ENCODE data around the gene CALML5.

DNA sequence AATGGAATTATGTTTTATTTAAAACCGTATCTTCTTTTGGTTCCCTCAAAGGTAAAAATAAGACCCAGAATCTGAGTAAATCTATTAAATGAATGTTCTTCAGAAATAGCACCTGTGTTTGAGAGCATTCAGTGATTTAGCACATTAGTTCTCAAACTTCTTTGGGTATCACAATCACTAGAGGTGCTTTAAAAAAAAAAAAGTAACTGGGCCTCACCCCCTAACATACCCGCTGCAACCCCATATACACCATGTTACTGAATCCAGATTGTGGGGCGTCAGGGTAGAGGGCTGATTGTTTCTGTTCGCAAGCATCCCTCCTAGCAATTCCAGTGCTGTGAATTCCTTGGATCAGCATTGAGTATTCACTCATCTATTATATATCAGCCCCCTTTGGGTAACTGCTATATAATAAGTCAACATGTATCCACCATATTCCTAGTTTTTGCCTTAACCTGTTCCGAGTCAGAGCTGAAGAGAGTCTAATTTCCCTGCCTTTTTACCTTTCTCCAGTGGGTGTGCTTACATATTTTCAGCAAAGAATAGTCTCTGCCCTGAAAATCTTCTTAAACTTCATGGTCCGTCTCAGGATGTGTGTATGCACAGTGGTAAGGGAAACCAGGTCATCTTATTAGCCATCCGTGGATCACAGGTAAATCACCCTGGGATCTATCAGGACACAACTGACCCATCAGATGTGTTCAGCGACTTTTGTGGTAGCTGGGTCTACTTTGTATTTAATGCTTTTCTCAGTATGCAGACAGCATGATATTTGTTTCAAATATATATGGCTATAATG lies 40.2 kb downstream of the CALML5 start:
- TF ChIP-seq FOXJ3 (CRISPR knock-in tag; IDR thresholded peaks at IDR 0.05; ENCODE audit: borderline replicate concordance) (no peak), TCF7 (CRISPR knock-in tag; IDR thresholded peaks at IDR 0.05; ENCODE audit: low read depth) (no peak), JUN (CRISPR knock-in tag; IDR thresholded peaks at IDR 0.05) (no peak), SMAD3 (CRISPR knock-in tag; IDR thresholded peaks at IDR 0.05; ENCODE audit: borderline replicate concordance) (no peak), ZBTB21 (CRISPR knock-in tag; IDR thresholded peaks at IDR 0.05; ENCODE audit: borderline replicate concordance) (no peak), ZNF121 (CRISPR knock-in tag; IDR thresholded peaks at IDR 0.05) (no peak)
- TF ChIP-seq, protein P1, sequence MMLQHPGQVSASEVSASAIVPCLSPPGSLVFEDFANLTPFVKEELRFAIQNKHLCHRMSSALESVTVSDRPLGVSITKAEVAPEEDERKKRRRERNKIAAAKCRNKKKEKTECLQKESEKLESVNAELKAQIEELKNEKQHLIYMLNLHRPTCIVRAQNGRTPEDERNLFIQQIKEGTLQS (CRISPR knock-in tag; conservative IDR thresholded peaks at IDR 0.05): no peak
- TF ChIP-seq, protein P2, sequence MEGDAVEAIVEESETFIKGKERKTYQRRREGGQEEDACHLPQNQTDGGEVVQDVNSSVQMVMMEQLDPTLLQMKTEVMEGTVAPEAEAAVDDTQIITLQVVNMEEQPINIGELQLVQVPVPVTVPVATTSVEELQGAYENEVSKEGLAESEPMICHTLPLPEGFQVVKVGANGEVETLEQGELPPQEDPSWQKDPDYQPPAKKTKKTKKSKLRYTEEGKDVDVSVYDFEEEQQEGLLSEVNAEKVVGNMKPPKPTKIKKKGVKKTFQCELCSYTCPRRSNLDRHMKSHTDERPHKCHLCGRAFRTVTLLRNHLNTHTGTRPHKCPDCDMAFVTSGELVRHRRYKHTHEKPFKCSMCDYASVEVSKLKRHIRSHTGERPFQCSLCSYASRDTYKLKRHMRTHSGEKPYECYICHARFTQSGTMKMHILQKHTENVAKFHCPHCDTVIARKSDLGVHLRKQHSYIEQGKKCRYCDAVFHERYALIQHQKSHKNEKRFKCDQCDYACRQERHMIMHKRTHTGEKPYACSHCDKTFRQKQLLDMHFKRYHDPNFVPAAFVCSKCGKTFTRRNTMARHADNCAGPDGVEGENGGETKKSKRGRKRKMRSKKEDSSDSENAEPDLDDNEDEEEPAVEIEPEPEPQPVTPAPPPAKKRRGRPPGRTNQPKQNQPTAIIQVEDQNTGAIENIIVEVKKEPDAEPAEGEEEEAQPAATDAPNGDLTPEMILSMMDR (IDR thresholded peaks at IDR 0.05): no peak
- TF ChIP-seq, protein P3, sequence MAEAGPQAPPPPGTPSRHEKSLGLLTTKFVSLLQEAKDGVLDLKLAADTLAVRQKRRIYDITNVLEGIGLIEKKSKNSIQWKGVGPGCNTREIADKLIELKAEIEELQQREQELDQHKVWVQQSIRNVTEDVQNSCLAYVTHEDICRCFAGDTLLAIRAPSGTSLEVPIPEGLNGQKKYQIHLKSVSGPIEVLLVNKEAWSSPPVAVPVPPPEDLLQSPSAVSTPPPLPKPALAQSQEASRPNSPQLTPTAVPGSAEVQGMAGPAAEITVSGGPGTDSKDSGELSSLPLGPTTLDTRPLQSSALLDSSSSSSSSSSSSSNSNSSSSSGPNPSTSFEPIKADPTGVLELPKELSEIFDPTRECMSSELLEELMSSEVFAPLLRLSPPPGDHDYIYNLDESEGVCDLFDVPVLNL (CRISPR knock-in tag; IDR thresholded peaks at IDR 0.05; ENCODE audit: borderline replicate concordance, low read depth): no peak
- TF ChIP-seq, protein P4, sequence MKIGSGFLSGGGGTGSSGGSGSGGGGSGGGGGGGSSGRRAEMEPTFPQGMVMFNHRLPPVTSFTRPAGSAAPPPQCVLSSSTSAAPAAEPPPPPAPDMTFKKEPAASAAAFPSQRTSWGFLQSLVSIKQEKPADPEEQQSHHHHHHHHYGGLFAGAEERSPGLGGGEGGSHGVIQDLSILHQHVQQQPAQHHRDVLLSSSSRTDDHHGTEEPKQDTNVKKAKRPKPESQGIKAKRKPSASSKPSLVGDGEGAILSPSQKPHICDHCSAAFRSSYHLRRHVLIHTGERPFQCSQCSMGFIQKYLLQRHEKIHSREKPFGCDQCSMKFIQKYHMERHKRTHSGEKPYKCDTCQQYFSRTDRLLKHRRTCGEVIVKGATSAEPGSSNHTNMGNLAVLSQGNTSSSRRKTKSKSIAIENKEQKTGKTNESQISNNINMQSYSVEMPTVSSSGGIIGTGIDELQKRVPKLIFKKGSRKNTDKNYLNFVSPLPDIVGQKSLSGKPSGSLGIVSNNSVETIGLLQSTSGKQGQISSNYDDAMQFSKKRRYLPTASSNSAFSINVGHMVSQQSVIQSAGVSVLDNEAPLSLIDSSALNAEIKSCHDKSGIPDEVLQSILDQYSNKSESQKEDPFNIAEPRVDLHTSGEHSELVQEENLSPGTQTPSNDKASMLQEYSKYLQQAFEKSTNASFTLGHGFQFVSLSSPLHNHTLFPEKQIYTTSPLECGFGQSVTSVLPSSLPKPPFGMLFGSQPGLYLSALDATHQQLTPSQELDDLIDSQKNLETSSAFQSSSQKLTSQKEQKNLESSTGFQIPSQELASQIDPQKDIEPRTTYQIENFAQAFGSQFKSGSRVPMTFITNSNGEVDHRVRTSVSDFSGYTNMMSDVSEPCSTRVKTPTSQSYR (CRISPR knock-in tag; IDR thresholded peaks at IDR 0.05): no peak

All from WTC11 (cell line).